SJSA1 (cell line): ENCODE results near the gene OR2Y1. TPM values are rescaled to one million over a fixed set of nuclear protein-coding genes. Genes with fewer than 3 reads are reported as not detected.
"Not testable (repeated sequence)": the region's sequence is repeated elsewhere in the genome, so short reads cannot be mapped to it uniquely, and the experiment has no call there.

Experiments used
- DNase-seq, 2 experiments: peaks; one replicate each; pipeline ENCODE4 v3.0.0-alpha.2; 2015 to 2020; ENCODE audit warnings: low spot score in 2 of 2, low read depth in 1 of 2
- H3K27ac ChIP-seq: fragments of 250-450 bp; sonication (Bioruptor Pico); 2 replicates; pipeline ENCODE4 v1.5.1; 2020; ENCODE audit warnings: mild to moderate bottlenecking, moderate library complexity
- H3K27me3 ChIP-seq: fragments of 250-450 bp; sonication (Bioruptor Pico); replicated peaks from 2 replicates; pipeline ENCODE4 v1.5.1; 2020; ENCODE audit warnings: mild to moderate bottlenecking, moderate library complexity
- H3K36me3 ChIP-seq: fragments of 250-450 bp; sonication (Bioruptor Pico); 2 replicates; pipeline ENCODE4 v1.5.1; 2020; ENCODE audit warnings: mild to moderate bottlenecking
- H3K4me1 ChIP-seq: fragments of 250-450 bp; sonication (Bioruptor Pico); replicated peaks from 2 replicates; pipeline ENCODE4 v1.6.1; 2021; ENCODE audit warnings: mild to moderate bottlenecking
- H3K4me3 ChIP-seq: fragments of 250-450 bp; sonication (Bioruptor Pico); 2 replicates; pipeline ENCODE4 v1.5.1; 2020; ENCODE audit warnings: mild to moderate bottlenecking
- H3K9me3 ChIP-seq: fragments of 250-450 bp; sonication (Bioruptor Pico); replicated peaks from 2 replicates; pipeline ENCODE4 v1.5.1; 2020; ENCODE audit warnings: mild to moderate bottlenecking
- total RNA-seq: library from RNA; depleted of rRNA; stranded (reverse); fragments of >200 nt; shearing (Covaris generic); gene quantifications from 2 replicates; pipeline ENCODE4 v1.2.3, GENCODE V29; 2014; rRNA removed

Gene OR2Y1
- total RNA-seq, 1 experiment from 2014 or later: not detected

DNA sequence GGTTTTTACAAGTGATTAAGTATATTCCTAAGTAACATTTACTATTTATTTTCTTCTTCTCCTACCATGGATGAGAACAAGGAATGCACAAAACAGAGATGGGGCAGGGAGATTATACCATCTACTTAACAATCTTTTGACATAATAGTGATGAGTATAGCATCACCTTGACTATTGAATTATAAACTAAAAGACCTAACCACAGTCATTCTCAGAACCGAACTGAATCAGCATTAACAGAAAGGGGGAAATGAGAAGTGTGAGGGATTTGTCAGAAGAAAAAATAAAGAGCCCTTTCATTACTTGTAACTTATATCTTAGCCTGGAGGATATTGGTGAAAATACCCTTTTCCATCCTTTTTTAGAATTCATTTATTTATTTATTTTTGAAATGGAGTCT is 21.9 kb downstream of the OR2Y1 start:
- Histone ChIP-seq H3K4me1 (no peaks in the 10 kb centered on the region), H3K36me3 (no peaks in the 10 kb centered on the region), H3K27me3 (peaks cover 16% of the 10 kb centered on the region), H3K9me3 (no peaks in the 10 kb centered on the region), H3K4me3 (no peak overlapping the region), H3K27ac (no peak overlapping the region)
- no peak for DNase-seq

DNA sequence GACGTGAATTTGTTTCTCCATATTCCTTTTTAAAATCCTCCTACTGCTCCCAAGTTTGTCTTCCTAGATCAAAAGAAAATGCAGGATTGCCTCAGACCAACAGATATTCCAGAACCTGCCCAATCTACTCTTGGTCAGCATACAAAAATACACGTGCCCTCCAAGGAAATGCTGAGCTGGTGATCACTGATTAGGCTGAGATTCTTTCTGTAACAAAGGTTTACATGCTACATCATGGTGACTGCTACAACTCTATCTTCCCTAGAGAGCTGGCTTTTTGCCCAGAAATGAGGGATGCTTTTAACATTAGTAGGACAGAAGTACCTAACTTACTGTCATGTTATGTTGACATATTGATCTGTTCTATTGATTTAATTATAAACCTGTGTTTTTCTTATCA is 35.5 kb downstream of the OR2Y1 start:
- H3K4me3 ChIP-seq: no peak overlapping the region
- no peaks in the 10 kb centered on the region; the same call in 1 of the 2 replicates for H3K27me3 ChIP-seq
- no peaks in the 10 kb centered on the region for H3K36me3 ChIP-seq
- H3K9me3 ChIP-seq: peaks cover 3% of the 10 kb centered on the region; the same call in 1 of the 2 replicates
- H3K27ac ChIP-seq: no peak overlapping the region
- no peaks in the 10 kb centered on the region for H3K4me1 ChIP-seq
- DNase-seq: no peak

DNA sequence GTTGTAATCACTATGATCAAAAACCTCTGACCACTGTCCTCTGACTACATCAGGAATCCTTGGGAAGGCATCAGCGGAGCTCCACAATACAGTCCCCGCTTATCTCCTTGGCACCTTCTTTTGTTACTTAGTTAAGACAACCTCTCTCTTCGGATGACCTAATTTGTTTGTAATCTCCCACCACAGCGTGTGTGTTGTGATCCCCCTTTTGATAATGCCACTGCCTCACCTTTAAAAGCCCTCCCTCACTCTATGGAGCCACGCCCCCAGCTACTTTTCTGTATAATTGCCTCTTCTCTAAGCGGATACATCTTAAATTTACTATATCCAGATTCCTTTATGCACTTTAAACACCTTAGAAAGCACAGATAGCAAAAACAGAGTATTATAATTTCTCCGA is 35.9 kb downstream of the OR2Y1 start:
- no peak for DNase-seq
- Histone ChIP-seq H3K27me3 (no peaks in the 10 kb centered on the region; the same call in 1 of the 2 replicates), H3K27ac (no peak overlapping the region), H3K36me3 (no peaks in the 10 kb centered on the region), H3K4me1 (no peaks in the 10 kb centered on the region), H3K9me3 (peaks cover 3% of the 10 kb centered on the region; the same call in 1 of the 2 replicates), H3K4me3 (no peak overlapping the region)

DNA sequence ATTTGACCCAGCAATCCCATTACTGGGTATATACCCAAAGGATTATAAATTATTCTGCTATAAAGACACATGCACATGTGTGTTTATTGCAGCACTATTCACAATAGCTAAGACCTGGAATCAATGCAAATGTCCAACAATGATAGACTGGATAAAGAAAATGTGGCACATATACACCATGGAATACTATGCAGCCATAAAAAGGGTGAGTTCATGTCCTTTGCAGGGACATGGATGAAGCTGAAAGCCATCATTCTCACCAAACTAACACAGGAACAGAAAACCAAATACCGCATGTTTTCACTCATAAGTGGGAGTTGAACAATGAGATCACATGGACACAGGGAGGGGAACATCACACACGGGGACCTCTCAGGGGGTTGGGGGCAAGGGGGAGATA is 36.5 kb downstream of the OR2Y1 start:
- DNase-seq, H3K4me1 ChIP-seq, H3K4me3 ChIP-seq, H3K9me3 ChIP-seq, H3K27ac ChIP-seq, H3K27me3 ChIP-seq, H3K36me3 ChIP-seq: not testable (repeated sequence)

DNA sequence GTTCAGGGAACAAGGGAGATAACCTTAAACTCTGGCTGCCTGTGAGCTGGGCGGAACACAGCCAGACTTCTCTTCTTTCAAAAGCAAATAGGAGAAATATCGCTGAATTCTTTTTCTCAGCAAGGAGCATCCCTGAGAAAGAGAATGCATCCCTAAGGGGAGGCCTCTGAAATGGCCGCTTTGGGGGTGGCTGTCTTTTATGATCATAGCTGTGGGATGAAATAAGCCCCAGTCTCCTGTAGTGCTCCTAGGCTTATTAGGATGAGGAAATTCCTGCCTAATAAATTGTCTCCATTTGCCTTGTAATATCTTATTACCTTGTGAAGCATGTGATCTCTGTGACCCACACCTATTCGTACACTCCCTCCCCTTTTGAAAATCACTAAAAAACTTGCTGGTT is 39.4 kb downstream of the OR2Y1 start:
- H3K4me3 ChIP-seq, H3K9me3 ChIP-seq, DNase-seq, H3K27me3 ChIP-seq, H3K36me3 ChIP-seq, H3K4me1 ChIP-seq, H3K27ac ChIP-seq: not testable (repeated sequence)

DNA sequence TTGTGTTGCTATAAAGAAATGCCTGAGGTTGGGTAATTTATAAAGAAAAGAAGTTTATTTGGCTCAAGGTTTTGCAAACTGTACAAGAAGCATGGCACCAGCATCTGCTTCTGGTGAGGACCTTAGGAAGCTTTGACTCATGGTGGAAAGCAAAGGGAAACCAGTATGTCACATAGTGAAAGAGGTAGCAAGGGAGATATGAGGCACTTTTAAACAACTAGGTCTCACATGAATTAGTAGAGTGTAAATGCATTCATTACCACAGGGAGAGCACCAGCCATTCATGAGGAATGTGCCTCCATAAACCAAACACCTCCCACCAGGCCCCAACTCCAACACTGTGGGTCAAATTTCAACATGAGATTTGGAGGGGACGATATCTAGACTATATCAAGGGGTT is 40.8 kb downstream of the OR2Y1 start:
- H3K36me3 ChIP-seq: no peaks in the 10 kb centered on the region
- no peak for DNase-seq
- no peak overlapping the region for H3K4me3 ChIP-seq
- no peak overlapping the region for H3K27ac ChIP-seq
- no peaks in the 10 kb centered on the region for H3K4me1 ChIP-seq
- H3K9me3 ChIP-seq: no peaks in the 10 kb centered on the region; the same call in 1 of the 2 replicates
- H3K27me3 ChIP-seq: peaks cover 6% of the 10 kb centered on the region; the same call in 1 of the 2 replicates

DNA sequence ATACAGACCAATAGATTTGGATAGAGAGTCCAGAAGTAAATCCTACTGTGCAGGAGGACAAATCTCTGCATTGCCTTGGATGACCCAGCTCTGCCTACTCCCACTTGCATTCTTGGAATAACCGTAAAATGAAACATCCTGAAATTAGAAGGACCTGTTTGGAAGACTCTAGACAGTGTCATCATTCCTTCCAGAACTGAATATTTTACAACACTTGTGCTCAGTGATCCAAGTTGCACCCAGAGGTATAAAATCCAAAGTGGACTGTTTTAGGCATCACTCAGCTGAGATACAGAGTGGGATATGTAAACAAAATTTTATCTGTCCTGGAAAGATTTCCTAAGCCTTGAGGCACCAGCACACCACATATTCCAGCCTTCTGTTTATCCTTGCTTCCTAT is 43.7 kb downstream of the OR2Y1 start:
- H3K4me3 ChIP-seq: no peak overlapping the region
- H3K27ac ChIP-seq: no peak overlapping the region
- H3K27me3 ChIP-seq: peaks cover 6% of the 10 kb centered on the region; the same call in 1 of the 2 replicates
- DNase-seq: no peak
- no peaks in the 10 kb centered on the region for H3K36me3 ChIP-seq
- H3K9me3 ChIP-seq: no peaks in the 10 kb centered on the region; the same call in 1 of the 2 replicates
- H3K4me1 ChIP-seq: no peaks in the 10 kb centered on the region

DNA sequence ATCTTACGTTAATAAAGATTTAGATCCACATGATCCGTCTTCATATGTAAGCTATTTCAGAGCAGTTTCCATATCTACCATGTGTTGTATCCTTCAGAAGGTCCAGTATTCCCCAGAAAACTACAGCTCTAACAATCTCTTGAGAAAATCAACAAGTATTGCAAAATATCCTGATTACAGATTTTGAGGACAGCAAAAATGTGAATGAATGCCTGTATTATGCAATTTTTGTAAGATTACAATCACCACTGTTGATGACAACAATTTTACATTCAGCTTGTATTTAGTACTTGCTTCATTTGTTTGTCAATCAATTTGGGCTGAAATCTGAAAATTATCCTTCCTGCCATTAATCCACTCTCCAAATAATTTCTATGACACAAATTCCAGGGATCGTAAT is 47.4 kb downstream of the OR2Y1 start:
- H3K4me3 ChIP-seq: no peak overlapping the region
- no peaks in the 10 kb centered on the region for H3K9me3 ChIP-seq
- no peak for DNase-seq
- peaks cover 33% of the 10 kb centered on the region for H3K27me3 ChIP-seq
- H3K36me3 ChIP-seq: no peaks in the 10 kb centered on the region
- H3K4me1 ChIP-seq: no peaks in the 10 kb centered on the region
- H3K27ac ChIP-seq: no peak overlapping the region

DNA sequence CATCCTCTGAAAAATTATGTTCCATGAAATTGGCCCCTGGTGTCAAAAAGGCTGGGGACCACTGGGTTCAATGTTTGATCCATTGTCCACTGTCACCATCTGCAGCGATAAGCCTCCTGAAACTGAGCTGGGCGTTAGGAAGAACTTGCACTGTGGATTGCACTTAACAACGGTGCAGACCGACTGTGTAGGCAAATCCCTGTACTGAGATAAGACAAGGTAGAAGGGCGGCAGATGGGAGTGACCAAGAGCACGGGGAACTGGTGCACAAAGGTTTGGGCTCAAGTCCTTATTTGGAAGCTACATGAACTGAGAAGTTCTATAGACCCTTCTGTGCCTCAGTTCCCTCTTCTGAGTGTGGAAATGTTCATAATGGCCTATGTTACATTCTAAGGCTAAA is 48.8 kb downstream of the OR2Y1 start:
- no peaks in the 10 kb centered on the region for H3K9me3 ChIP-seq
- peaks cover 34% of the 10 kb centered on the region for H3K27me3 ChIP-seq
- H3K36me3 ChIP-seq: no peaks in the 10 kb centered on the region
- no peaks in the 10 kb centered on the region for H3K4me1 ChIP-seq
- H3K27ac ChIP-seq: no peak overlapping the region
- no peak for DNase-seq
- H3K4me3 ChIP-seq: no peak overlapping the region

DNA sequence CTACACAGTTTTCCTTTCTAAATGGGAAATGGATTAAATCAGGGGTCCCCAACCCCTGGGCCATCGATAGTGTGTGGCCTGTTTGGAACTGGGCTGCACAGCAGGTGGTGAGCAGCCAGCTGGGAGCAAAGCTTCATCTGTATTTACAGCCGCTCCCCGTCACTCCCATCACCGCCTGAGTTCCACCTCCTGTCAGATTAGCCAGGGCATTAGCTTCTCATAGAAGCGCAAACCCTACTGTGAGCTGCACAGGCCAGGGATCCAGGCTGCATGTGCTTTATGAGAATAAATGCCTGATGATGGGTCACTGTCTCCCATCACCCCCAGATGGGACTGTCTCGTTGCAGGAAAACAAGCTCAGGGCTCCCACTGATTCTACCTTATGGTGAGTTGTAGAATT is 49.3 kb downstream of the OR2Y1 start:
- Histone ChIP-seq H3K27ac (no peak overlapping the region), H3K4me3 (no peak overlapping the region), H3K36me3 (no peaks in the 10 kb centered on the region), H3K27me3 (peaks cover 34% of the 10 kb centered on the region), H3K9me3 (no peaks in the 10 kb centered on the region), H3K4me1 (no peaks in the 10 kb centered on the region)
- no peak for DNase-seq

DNA sequence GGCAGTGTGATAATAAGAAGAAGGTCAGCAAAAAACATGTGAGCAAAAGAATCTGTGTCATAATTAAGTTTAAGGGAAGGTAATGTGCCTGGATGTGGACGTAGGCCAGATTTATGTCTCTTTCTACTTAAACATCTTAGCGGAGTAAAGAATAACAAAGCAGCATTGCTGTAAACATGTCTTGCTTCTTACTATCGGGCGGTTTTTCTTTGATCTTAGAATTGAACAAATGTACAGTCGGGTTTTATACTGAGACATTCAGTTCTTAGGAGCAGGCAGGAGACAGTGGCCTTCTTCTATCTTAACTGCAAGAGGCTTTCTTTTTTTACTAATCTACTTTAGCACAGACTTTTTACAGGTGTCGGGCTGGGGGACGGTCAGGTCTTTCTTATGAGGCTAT is 50.1 kb downstream of the OR2Y1 start:
- no peaks in the 10 kb centered on the region for H3K4me1 ChIP-seq

More for the DNA sequence above, 50.1 kb downstream of the OR2Y1 start:
- DNase-seq: no peak
- no peak overlapping the region for H3K27ac ChIP-seq
- peaks cover 36% of the 10 kb centered on the region for H3K27me3 ChIP-seq
- no peak overlapping the region for H3K4me3 ChIP-seq
- no peaks in the 10 kb centered on the region for H3K36me3 ChIP-seq
- H3K9me3 ChIP-seq: no peaks in the 10 kb centered on the region; the same call in 1 of the 2 replicates

Other genes with a start within 250 kb of the OR2Y1 start
- 20.1 and 32.9 TPM in 2 replicates for gene CNOT6, start 245.7 kb downstream of the OR2Y1 start, total RNA-seq
- gene SCGB3A1, start 148.6 kb downstream of the OR2Y1 start, total RNA-seq: not detected in 2 replicates
- not detected in 2 replicates for gene FLT4, start 90.5 kb downstream of the OR2Y1 start, total RNA-seq
- 123 and 135 TPM in 2 replicates for gene MGAT1, start 62.7 kb upstream of the OR2Y1 start, total RNA-seq
- gene ZFP62, start 121.2 kb upstream of the OR2Y1 start, total RNA-seq: 14.3 and 19.8 TPM in 2 replicates
- gene BTNL8, start 159.1 kb upstream of the OR2Y1 start, total RNA-seq: not detected in 2 replicates
- not detected in 2 replicates for gene BTNL3, start 248.8 kb upstream of the OR2Y1 start, total RNA-seq